ENCODE measurements around the gene PRKCA.

DNA sequence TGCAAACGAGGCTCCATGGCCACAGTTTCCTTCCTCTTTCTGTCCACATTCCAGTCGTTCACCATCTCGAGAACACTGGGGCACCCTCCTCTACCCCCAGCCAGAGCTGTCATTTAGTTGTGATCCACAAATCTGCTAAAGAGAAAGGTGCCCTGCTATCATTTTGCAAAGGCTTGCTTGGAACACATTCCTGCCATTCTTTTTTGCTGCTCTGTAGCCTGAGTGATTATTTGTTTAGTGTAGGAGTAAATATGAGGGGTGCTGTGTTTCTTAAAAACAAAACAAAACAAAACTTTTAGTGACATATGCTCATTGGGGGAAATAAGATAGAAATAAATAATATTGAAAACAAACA lies 166.7 kb downstream of the PRKCA start:
- TF ChIP-seq EGR1 (IDR thresholded peaks at IDR 0.05) (no peak), NFIC (IDR thresholded peaks at IDR 0.05) (no peak), EP300 (IDR thresholded peaks at IDR 0.05; ENCODE audit: borderline replicate concordance) (no peak), RAD21 (IDR thresholded peaks at IDR 0.05; ENCODE audit: low read depth) (no peak), CREB1 (IDR thresholded peaks at IDR 0.05; ENCODE audit: low read depth) (no peak), REST (IDR thresholded peaks at IDR 0.05; ENCODE audit: low read depth) (no peak), ZBTB7A (IDR thresholded peaks at IDR 0.05; ENCODE audit: low read depth) (no peak), MAX (IDR thresholded peaks at IDR 0.05) (no peak), CEBPB (IDR thresholded peaks at IDR 0.05) (no peak), FOXM1 (IDR thresholded peaks at IDR 0.05; ENCODE audit: borderline replicate concordance, low read depth) (no peak)
